Superior temporal gyrus (tissue), 1 donor: Measurements from ENCODE around the gene C14orf119.

ENCODE experiments used
- DNase-seq: peaks from one replicate; pipeline ENCODE4 v3.0.0-alpha.2; 2016; ENCODE audit errors: extremely low spot score

Gene C14orf119

GRCh38 chr14:23060536-23061260 is 34.6 kb upstream of the C14orf119 start:
- no peak for DNase-seq

- DNase-seq: no peak
These were observed 33.3 kb upstream of the C14orf119 start for GRCh38 chr14:23062002-23062401.

- no peak for DNase-seq
These were observed 31.7 kb upstream of the C14orf119 start for GRCh38 chr14:23063601-23064000.

- DNase-seq: no peak
These were observed 28.9 kb upstream of the C14orf119 start for GRCh38 chr14:23066368-23066767.

GRCh38 chr14:23066855-23067744 is 28.2 kb upstream of the C14orf119 start:
- DNase-seq: no peak

GRCh38 chr14:23067847-23068788 is 27.2 kb upstream of the C14orf119 start:
- no peak for DNase-seq

- peak; percentile 98 for DNase-seq
These were observed 26.4 kb upstream of the C14orf119 start for GRCh38 chr14:23068789-23069412.

- DNase-seq: no peak
These were observed 25.9 kb upstream of the C14orf119 start for GRCh38 chr14:23069413-23069806.

GRCh38 chr14:23070262-23071129 is 24.8 kb upstream of the C14orf119 start:
- DNase-seq: no peak

GRCh38 chr14:23071244-23071920 is 23.9 kb upstream of the C14orf119 start:
- peak; percentile 87 for DNase-seq

- no peak for DNase-seq
These were observed 23.3 kb upstream of the C14orf119 start for GRCh38 chr14:23071921-23072539.

- DNase-seq: no peak
These were observed 20.4 kb upstream of the C14orf119 start for GRCh38 chr14:23074906-23075305.

GRCh38 chr14:23076785-23077408 is 18.4 kb upstream of the C14orf119 start:
- DNase-seq: peak; percentile 76

GRCh38 chr14:23077962-23078361 is 17.3 kb upstream of the C14orf119 start:
- no peak for DNase-seq

- no peak for DNase-seq
These were observed 16.6 kb upstream of the C14orf119 start for GRCh38 chr14:23078692-23079116.

GRCh38 chr14:23079716-23080115 is 15.6 kb upstream of the C14orf119 start:
- DNase-seq: no peak

GRCh38 chr14:23080474-23080873 is 14.8 kb upstream of the C14orf119 start:
- no peak for DNase-seq

- DNase-seq: no peak
These were observed 9.8 kb upstream of the C14orf119 start for GRCh38 chr14:23085458-23085857.

GRCh38 chr14:23086565-23086964 is 8.7 kb upstream of the C14orf119 start:
- no peak for DNase-seq
